ENCODE results near the gene NPRL2.

DNA sequence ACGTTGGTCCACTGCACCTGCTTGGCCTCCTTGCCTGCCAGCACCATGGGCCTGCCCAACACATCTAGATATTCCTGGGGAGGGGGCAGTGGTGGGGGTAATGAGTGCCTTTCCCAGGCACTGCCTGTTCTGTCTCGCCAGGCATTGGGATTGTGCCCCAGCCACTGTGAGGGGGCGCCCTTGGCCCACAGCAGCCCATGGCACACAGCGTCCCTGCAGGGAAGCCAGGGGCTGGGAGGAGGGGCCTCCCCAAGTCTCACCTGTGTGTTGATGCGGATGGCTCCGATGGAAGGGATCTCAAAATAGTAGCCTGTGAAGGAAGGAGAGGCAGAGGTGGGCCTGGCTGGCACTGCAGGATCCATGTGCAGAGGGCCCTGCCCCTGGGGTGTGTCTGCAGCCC is 27.4 kb upstream of the NPRL2 start:
- TF ChIP-seq CBX8 (IDR thresholded peaks at IDR 0.05; ENCODE audit: borderline replicate concordance, extremely low read depth, low read depth, low read length, poor library complexity, severe bottlenecking) = no peak
- no peak for TF ChIP-seq POLR2A (conservative IDR thresholded peaks at IDR 0.05)
- TF ChIP-seq ZNF668 (CRISPR knock-in tag; IDR thresholded peaks at IDR 0.05) = no peak
- no peak for TF ChIP-seq TAF1 (IDR thresholded peaks at IDR 0.05; ENCODE audit: control insufficient read depth, extremely low read depth, insufficient read depth, low read length, severe bottlenecking)

Data from K562 (cell line).